KBM-7 (cell line): ENCODE data around the gene ANKH.

Experiments used
- DNase-seq: peaks from one replicate; pipeline ENCODE4 v3.0.0-alpha.2; 2015
- in situ Hi-C: fragments of 300-500 bp; cut with MboI; formaldehyde crosslinking; loops from 2 replicates; pipeline ENCODE4 v1.14.3; 2020; ENCODE audit warnings: low sequenced_read_pairs, low pct_unique_long_range_greater_than_20kb, mixed read lengths

ANKH gene

GRCh38 chr5:14729448-14730385 is 141.9 kb downstream of the ANKH start:
- in situ Hi-C loops, result loop anchor here (25.0 kb wide), 1 partner anchor 283 kb away; no protein-coding TSS in a partner anchor
- DNase-seq, result no peak

GRCh38 chr5:14728459-14728938 is 143.1 kb downstream of the ANKH start:
- DNase-seq, result no peak
- in situ Hi-C loops, result loop anchor here (25.0 kb wide), 1 partner anchor 284 kb away; no protein-coding TSS in a partner anchor

GRCh38 chr5:14727928-14728458 is 143.6 kb downstream of the ANKH start:
- DNase-seq, result no peak
- in situ Hi-C loops, result loop anchor here (25.0 kb wide), 1 partner anchor 284 kb away; no protein-coding TSS in a partner anchor

- in situ Hi-C loops, result loop anchor here (25.0 kb wide), 1 partner anchor 285 kb away; no protein-coding TSS in a partner anchor
- DNase-seq, result peak; percentile 75
Observed at GRCh38 chr5:14727428-14727865, 144.1 kb downstream of the ANKH start.

GRCh38 chr5:14726066-14726838 is 145.3 kb downstream of the ANKH start:
- in situ Hi-C loops, result loop anchor here (25.0 kb wide), 1 partner anchor 286 kb away; no protein-coding TSS in a partner anchor
- no peak for DNase-seq

GRCh38 chr5:14724633-14725032 is 146.9 kb downstream of the ANKH start:
- peak; percentile 63 for DNase-seq
- in situ Hi-C loops, result loop anchor here (25.0 kb wide), 1 partner anchor 288 kb away; no protein-coding TSS in a partner anchor

- peak; percentile 41 for DNase-seq
- in situ Hi-C loops, result no loop called here
Observed at GRCh38 chr5:14723701-14724132, 147.9 kb downstream of the ANKH start.

GRCh38 chr5:14722923-14723322 is 148.7 kb downstream of the ANKH start:
- DNase-seq, result no peak
- in situ Hi-C loops, result no loop called here

GRCh38 chr5:14721990-14722656 is 149.5 kb downstream of the ANKH start:
- DNase-seq, result no peak

GRCh38 chr5:14720236-14720923 is 151.2 kb downstream of the ANKH start:
- in situ Hi-C loops, result no loop called here

More at GRCh38 chr5:14721990-14722656, 149.5 kb downstream of the ANKH start:
- in situ Hi-C loops, result no loop called here

GRCh38 chr5:14718778-14719177 is 152.8 kb downstream of the ANKH start:
- in situ Hi-C loops, result no loop called here
- no peak for DNase-seq

More at GRCh38 chr5:14720236-14720923, 151.2 kb downstream of the ANKH start:
- no peak for DNase-seq

GRCh38 chr5:14716755-14717752 is 154.5 kb downstream of the ANKH start:
- in situ Hi-C loops, result no loop called here
- DNase-seq, result no peak

GRCh38 chr5:14715481-14715880 is 156.1 kb downstream of the ANKH start:
- no peak for DNase-seq
- in situ Hi-C loops, result no loop called here

GRCh38 chr5:14714706-14715105 is 156.9 kb downstream of the ANKH start:
- in situ Hi-C loops, result no loop called here
- DNase-seq, result no peak

- in situ Hi-C loops, result no loop called here
- DNase-seq, result no peak
Observed at GRCh38 chr5:14713476-14714390, 157.8 kb downstream of the ANKH start.

- DNase-seq, result no peak
- in situ Hi-C loops, result no loop called here
Observed at GRCh38 chr5:14712666-14713065, 158.9 kb downstream of the ANKH start.
